NB4 (cell line): ENCODE results near the gene DNM1.

ENCODE experiments used
- CTCF ChIP-seq: IDR thresholded peaks from one replicate; pipeline ENCODE4 v1.5.1; 2012; ENCODE audit warnings: low read depth, low read length
- MYC ChIP-seq: IDR thresholded peaks from 2 replicates; pipeline ENCODE4 v1.6.1; 2011; ENCODE audit warnings: low read depth, low read length

GRCh38 chr9:128294142-128294541 lies 91.0 kb downstream of the DNM1 start:
- no peak for TF ChIP-seq CTCF
- TF ChIP-seq MYC: no peak
